Prostate gland (tissue), 2 donors: Measurements from ENCODE around the gene DNALI1. TPM values are rescaled to one million over a fixed set of nuclear protein-coding genes. Genes with fewer than 3 reads are reported as not detected.

Experiments
- DNase-seq: peaks from one replicate; pipeline ENCODE4 v3.0.0-alpha.2; 2019; ENCODE audit warnings: low spot score
- H3K27ac ChIP-seq, 2 donors: fragments of 200-600 bp; sonication (generic); 2 replicates each; pipeline ENCODE4 v1.5.1; 2017 to 2019
- H3K27me3 ChIP-seq: fragments of 200-600 bp; sonication (generic); replicated peaks from 2 replicates; pipeline ENCODE4 v1.5.1; 2019; ENCODE audit not compliant: insufficient read depth
- H3K36me3 ChIP-seq, 2 donors: fragments of 200-600 bp; sonication (generic); 1 replicate in 1 of 2; 2 replicates in 1 of 2; pipeline versions ENCODE4 v1.5.1 to v1.8.1; 2017 to 2019
- H3K4me1 ChIP-seq: fragments of 200-600 bp; sonication (generic); replicated peaks from 2 replicates; pipeline ENCODE4 v1.5.1; 2019
- H3K4me3 ChIP-seq, 2 donors: fragments of 200-600 bp; sonication (generic); 2 replicates each; pipeline ENCODE4 v1.5.1; 2017 to 2019
- H3K9me3 ChIP-seq: fragments of 200-600 bp; sonication (generic); 2 replicates; pipeline ENCODE4 v1.5.1; 2017
- POLR2A ChIP-seq: fragments of 450-650 bp; IDR thresholded peaks from one replicate; pipeline ENCODE4 v1.6.1; 2016; ENCODE audit warnings: antibody characterized with exemption, mild to moderate bottlenecking
- POLR2AphosphoS5 ChIP-seq: sonication (generic); formaldehyde crosslinking; IDR thresholded peaks from one replicate; pipeline ENCODE4 v1.6.1; 2017; ENCODE audit warnings: antibody characterized with exemption
- WGBS: methylation state at CpG from one replicate; pipeline ENCODE4 v1.1.5; 2018; 5-methylcytosine and 5-hydroxymethylcytosine counted together
- intact Hi-C: fragments of 100-400 bp; cut with DNase I; formaldehyde crosslinking; loops from one replicate; pipeline ENCODE4 v1.14.2; 2022
- small RNA-seq, 2 donors: library from RNA; depleted of rRNA; stranded (forward); fragments of <200 nt; gene quantifications; one replicate each; pipeline ENCODE3, GENCODE V24; 2016
- total RNA-seq, 2 donors: library from RNA; depleted of rRNA; stranded (reverse); fragments of >200 nt; gene quantifications; one replicate each; pipeline ENCODE4 v1.1.0, GENCODE V29; 2016
- TF ChIP-seq, protein P1 (sequence below), 4 experiments: fragments of 200-600 bp in 2 of 4; fragments of 450-650 bp in 2 of 4; sonication (generic) in 2 of 4; IDR thresholded peaks; 1 replicate in 3 of 4; 2 replicates in 1 of 4; pipeline ENCODE4 v1.5.1; 2016 to 2019; ENCODE audit warnings: antibody characterized with exemption in 4 of 4, mild to moderate bottlenecking in 2 of 4, moderate library complexity in 2 of 4

DNALI1 gene
- total RNA-seq, 2 donors from 2014 or later = 23.8 to 37.4 TPM

DNA sequence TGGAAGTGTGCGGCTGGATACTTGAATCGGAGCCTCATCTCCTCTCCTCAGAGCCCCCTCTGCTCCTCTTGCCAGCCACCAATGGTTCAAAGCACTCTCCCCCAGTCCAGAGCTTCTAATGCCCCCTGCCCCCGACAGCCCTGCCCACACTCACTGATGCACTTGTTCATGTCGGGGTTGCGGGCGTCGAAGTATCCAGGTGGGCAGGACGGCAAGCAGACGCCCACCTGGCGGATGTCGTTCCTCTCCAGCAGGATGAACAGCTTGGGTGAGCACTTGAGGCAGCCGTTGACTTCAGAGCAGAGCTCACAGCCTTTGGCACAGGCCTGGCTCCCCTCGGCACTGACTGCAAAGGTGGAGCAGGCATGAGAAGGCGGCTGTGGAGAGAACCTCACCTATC lies 59.6 kb downstream of the DNALI1 start:
- no peaks in the 10 kb centered on the region for H3K9me3 ChIP-seq
- 65% methylated on average over 14 of the region's 14 CpGs for WGBS
- DNase-seq = no peak
- TF ChIP-seq, protein P1, sequence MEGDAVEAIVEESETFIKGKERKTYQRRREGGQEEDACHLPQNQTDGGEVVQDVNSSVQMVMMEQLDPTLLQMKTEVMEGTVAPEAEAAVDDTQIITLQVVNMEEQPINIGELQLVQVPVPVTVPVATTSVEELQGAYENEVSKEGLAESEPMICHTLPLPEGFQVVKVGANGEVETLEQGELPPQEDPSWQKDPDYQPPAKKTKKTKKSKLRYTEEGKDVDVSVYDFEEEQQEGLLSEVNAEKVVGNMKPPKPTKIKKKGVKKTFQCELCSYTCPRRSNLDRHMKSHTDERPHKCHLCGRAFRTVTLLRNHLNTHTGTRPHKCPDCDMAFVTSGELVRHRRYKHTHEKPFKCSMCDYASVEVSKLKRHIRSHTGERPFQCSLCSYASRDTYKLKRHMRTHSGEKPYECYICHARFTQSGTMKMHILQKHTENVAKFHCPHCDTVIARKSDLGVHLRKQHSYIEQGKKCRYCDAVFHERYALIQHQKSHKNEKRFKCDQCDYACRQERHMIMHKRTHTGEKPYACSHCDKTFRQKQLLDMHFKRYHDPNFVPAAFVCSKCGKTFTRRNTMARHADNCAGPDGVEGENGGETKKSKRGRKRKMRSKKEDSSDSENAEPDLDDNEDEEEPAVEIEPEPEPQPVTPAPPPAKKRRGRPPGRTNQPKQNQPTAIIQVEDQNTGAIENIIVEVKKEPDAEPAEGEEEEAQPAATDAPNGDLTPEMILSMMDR (IDR thresholded peaks at IDR 0.05) = no peak
- TF ChIP-seq POLR2A (no peak), POLR2AphosphoS5 (no peak)
- no peaks in the 10 kb centered on the region for H3K36me3 ChIP-seq
- intact Hi-C loops = no loop called here
- H3K27me3 ChIP-seq = no peaks in the 10 kb centered on the region
- no peak overlapping the region for H3K4me3 ChIP-seq
- no peaks in the 10 kb centered on the region for H3K4me1 ChIP-seq
- H3K27ac ChIP-seq = no peak overlapping the region

Small RNA genes lying within 50 kb of the gene (small RNA-seq; reads per million reads assigned to genes)
- gene AL034379.1 = 0 reads per million in 2 donors

Other genes starting within 250 kb of the DNALI1 start
- gene ZC3H12A, start 82.4 kb upstream of the DNALI1 start, total RNA-seq = 10 to 100 TPM; 74.4 to 97.1 TPM
- gene MEAF6, start 42.2 kb upstream of the DNALI1 start, total RNA-seq = 100 to 1,000 TPM; 175 to 252 TPM
- 10 to 100 TPM; 27.6 to 45.7 TPM for gene SNIP1, start 2.6 kb upstream of the DNALI1 start, total RNA-seq
- 10 to 100 TPM; 23.2 to 52.0 TPM for gene GNL2, start 39.0 kb downstream of the DNALI1 start, total RNA-seq
- 1 to 10 TPM; 1.6 TPM for gene RSPO1, start 78.0 kb downstream of the DNALI1 start, total RNA-seq
- gene CDCA8, start 135.6 kb downstream of the DNALI1 start, total RNA-seq = 1 to 10 TPM; 2.1 to 8.6 TPM
- 10 to 100 TPM in 1 of 2 donors, under 1 TPM in 1; 0.73 to 11.8 TPM for gene EPHA10, start 208.2 kb downstream of the DNALI1 start, total RNA-seq
- gene MANEAL, start 236.9 kb downstream of the DNALI1 start, total RNA-seq = 10 to 100 TPM in 1 of 2 donors, 1 to 10 TPM in 1; 8.8 to 11.2 TPM